ENCODE results near the gene PLD4.
"Not testable (repeated sequence)": the region's sequence is repeated elsewhere in the genome, so short reads cannot be mapped to it uniquely, and the experiment has no call there.

The PLD4 gene

GRCh38 chr14:104924421-104925213, at the start of gene PLD4:
PLD4 (plus strand) TSS chr14:104924879; CDS start chr14:104927141, 2,262 bp downstream.
- no peak for DNase-seq (ENCODE audit: low spot score)

GRCh38 chr14:104875412-104875751, 49.3 kb upstream of the PLD4 start:
- no peak for DNase-seq (ENCODE audit: low spot score)

GRCh38 chr14:104875811-104876210, 48.9 kb upstream of the PLD4 start:
- DNase-seq (ENCODE audit: low spot score): no peak

GRCh38 chr14:104876251-104876699, 48.4 kb upstream of the PLD4 start:
- peak; percentile 40 for DNase-seq (ENCODE audit: low spot score)

GRCh38 chr14:104877066-104877805, 47.4 kb upstream of the PLD4 start:
- no peak for DNase-seq (ENCODE audit: low spot score)

GRCh38 chr14:104877806-104878550, 46.7 kb upstream of the PLD4 start:
- DNase-seq (ENCODE audit: low spot score): no peak

GRCh38 chr14:104878582-104878981, 46.1 kb upstream of the PLD4 start:
- DNase-seq (ENCODE audit: low spot score): no peak

- DNase-seq (ENCODE audit: low spot score): no peak
These were observed 45.3 kb upstream of the PLD4 start for GRCh38 chr14:104879201-104879982.

GRCh38 chr14:104879983-104880565, 44.6 kb upstream of the PLD4 start:
- DNase-seq (ENCODE audit: low spot score): no peak

- DNase-seq (ENCODE audit: low spot score): no peak
These were observed 44.0 kb upstream of the PLD4 start for GRCh38 chr14:104880584-104881210.

GRCh38 chr14:104881369-104881979, 43.2 kb upstream of the PLD4 start:
- DNase-seq (ENCODE audit: low spot score): no peak

GRCh38 chr14:104882325-104882973, 42.2 kb upstream of the PLD4 start:
- DNase-seq (ENCODE audit: low spot score): peak; percentile 83

- DNase-seq (ENCODE audit: low spot score): no peak
These were observed 41.6 kb upstream of the PLD4 start for GRCh38 chr14:104882991-104883660.

- no peak for DNase-seq (ENCODE audit: low spot score)
These were observed 40.9 kb upstream of the PLD4 start for GRCh38 chr14:104883681-104884361.

- DNase-seq (ENCODE audit: low spot score): not testable (repeated sequence)
These were observed 40.3 kb upstream of the PLD4 start for GRCh38 chr14:104884381-104884780.

GRCh38 chr14:104885031-104885972, 39.4 kb upstream of the PLD4 start:
- no peak for DNase-seq (ENCODE audit: low spot score)

- no peak for DNase-seq (ENCODE audit: low spot score)
These were observed 38.5 kb upstream of the PLD4 start for GRCh38 chr14:104885973-104886689.

All from kidney tubule cell (primary cell).